RWPE2 (cell line): ENCODE results near the gene TNFSF13B.
"Not testable (repeated sequence)": the region's sequence is repeated elsewhere in the genome, so short reads cannot be mapped to it uniquely, and the experiment has no call there.

Experiments
- ATAC-seq: fragments of 200-7000 bp; cut with Tn5 transposase; 3 replicates; pipeline ENCODE4 v1.9.1; 2021; ENCODE audit warnings: low read depth
- DNase-seq: peaks from one replicate; pipeline ENCODE4 v3.0.0-alpha.2; 2020; ENCODE audit warnings: low spot score
- H3K27ac ChIP-seq: fragments of 450-650 bp; 2 replicates; pipeline ENCODE4 v1.5.1; 2017; ENCODE audit warnings: mild to moderate bottlenecking; ENCODE audit not compliant: poor library complexity, severe bottlenecking
- H3K27me3 ChIP-seq: fragments of 250-450 bp; sonication (Bioruptor Pico); 2 replicates; pipeline ENCODE4 v1.5.1; 2021; ENCODE audit warnings: mild to moderate bottlenecking, moderate library complexity; ENCODE audit not compliant: insufficient read depth, poor library complexity, severe bottlenecking
- H3K36me3 ChIP-seq: fragments of 250-450 bp; sonication (Bioruptor Pico); 2 replicates; pipeline ENCODE4 v1.5.1; 2020; ENCODE audit warnings: low read depth, mild to moderate bottlenecking, moderate library complexity
- H3K4me1 ChIP-seq: fragments of 250-450 bp; sonication (Bioruptor Pico); 2 replicates; pipeline ENCODE4 v1.5.1; 2021; ENCODE audit warnings: mild to moderate bottlenecking, moderate library complexity; ENCODE audit not compliant: insufficient read depth, poor library complexity, severe bottlenecking
- H3K4me3 ChIP-seq: fragments of 250-450 bp; sonication (Bioruptor Pico); 2 replicates; pipeline ENCODE4 v1.5.1; 2021; ENCODE audit warnings: mild to moderate bottlenecking, moderate library complexity; ENCODE audit not compliant: severe bottlenecking
- H3K9me3 ChIP-seq: fragments of 250-450 bp; sonication (Bioruptor Pico); 2 replicates; pipeline ENCODE4 v1.5.1; 2021; ENCODE audit warnings: mild to moderate bottlenecking, moderate library complexity; ENCODE audit not compliant: severe bottlenecking
- TF ChIP-seq, protein P1 (sequence below): fragments of 450-650 bp; IDR thresholded peaks from one replicate; pipeline ENCODE4 v1.5.1; 2017; ENCODE audit warnings: mild to moderate bottlenecking, moderate library complexity; ENCODE audit not compliant: poor library complexity, severe bottlenecking

Gene TNFSF13B

DNA sequence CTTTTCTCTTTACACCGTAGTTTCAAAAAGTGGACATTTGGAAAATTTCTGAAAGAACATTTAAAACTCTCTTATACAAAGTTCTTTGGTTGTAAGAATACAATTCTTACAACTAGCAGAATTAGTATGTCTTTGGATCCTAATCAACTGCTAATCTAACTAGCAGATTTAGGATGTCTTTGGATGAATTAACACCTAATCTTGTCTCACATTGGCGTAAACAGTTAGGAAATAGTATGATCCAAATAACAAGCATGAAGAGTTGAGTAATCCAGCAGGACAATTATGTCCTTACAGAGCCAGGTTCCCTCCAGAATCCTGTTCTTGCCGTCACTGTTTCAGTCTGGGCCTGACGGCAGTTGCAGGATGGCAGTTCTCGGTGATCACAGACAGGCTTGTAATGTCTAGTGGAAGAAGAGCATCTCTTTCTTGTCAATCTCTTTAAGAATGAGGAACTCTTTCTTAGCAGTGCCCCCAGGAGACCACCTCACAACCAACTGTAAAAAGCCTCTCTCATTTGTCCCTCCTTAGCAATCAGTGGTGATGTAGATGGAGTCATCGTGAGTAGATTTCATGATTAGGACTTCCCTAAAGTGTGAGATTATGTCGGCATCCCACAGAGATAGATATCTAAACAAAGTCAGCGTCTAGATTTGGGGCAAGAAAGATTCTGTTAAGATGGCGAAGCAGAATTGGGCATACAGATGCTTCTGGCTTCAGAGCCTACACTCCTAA is 5.7 kb upstream of the TNFSF13B start:
- no peaks in the 10 kb centered on the region for H3K9me3 ChIP-seq
- H3K4me3 ChIP-seq = no peak overlapping the region
- DNase-seq (no peak), ATAC-seq (no peak)
- H3K36me3 ChIP-seq = no peaks in the 10 kb centered on the region
- H3K4me1 ChIP-seq = no peaks in the 10 kb centered on the region
- H3K27ac ChIP-seq = no peak overlapping the region
- no peaks in the 10 kb centered on the region for H3K27me3 ChIP-seq
- TF ChIP-seq, protein P1, sequence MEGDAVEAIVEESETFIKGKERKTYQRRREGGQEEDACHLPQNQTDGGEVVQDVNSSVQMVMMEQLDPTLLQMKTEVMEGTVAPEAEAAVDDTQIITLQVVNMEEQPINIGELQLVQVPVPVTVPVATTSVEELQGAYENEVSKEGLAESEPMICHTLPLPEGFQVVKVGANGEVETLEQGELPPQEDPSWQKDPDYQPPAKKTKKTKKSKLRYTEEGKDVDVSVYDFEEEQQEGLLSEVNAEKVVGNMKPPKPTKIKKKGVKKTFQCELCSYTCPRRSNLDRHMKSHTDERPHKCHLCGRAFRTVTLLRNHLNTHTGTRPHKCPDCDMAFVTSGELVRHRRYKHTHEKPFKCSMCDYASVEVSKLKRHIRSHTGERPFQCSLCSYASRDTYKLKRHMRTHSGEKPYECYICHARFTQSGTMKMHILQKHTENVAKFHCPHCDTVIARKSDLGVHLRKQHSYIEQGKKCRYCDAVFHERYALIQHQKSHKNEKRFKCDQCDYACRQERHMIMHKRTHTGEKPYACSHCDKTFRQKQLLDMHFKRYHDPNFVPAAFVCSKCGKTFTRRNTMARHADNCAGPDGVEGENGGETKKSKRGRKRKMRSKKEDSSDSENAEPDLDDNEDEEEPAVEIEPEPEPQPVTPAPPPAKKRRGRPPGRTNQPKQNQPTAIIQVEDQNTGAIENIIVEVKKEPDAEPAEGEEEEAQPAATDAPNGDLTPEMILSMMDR = no peak

GRCh38 chr13:108266321-108266990 is 3.1 kb upstream of the TNFSF13B start:
- H3K9me3 ChIP-seq = no peaks in the 10 kb centered on the region
- TF ChIP-seq, protein P1 = no peak
- DNase-seq (no peak), ATAC-seq (no peak)
- H3K36me3 ChIP-seq = no peaks in the 10 kb centered on the region
- H3K4me3 ChIP-seq = no peak overlapping the region
- H3K27me3 ChIP-seq = no peaks in the 10 kb centered on the region
- H3K27ac ChIP-seq = no peak overlapping the region
- no peaks in the 10 kb centered on the region for H3K4me1 ChIP-seq

DNA sequence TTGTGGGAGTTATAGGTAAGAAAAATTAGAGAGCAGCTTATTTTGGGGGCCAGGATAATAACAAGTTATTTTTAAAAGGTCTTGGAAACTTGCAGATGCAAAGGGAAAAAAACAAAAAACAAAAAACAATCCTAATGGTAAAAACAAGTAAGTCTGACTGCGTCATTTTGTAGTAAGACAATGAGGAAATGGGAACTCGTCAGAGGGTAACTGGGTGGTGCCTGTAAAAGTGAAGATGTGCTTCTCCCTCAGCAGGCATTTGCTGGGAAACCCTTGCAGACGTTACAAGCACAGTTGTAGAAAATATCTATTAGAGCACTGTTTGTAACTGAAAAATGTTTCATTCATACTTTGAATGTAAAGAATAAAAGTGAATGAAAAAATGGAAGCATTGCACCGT is 2.2 kb upstream of the TNFSF13B start:
- Histone ChIP-seq H3K36me3 (no peaks in the 10 kb centered on the region), H3K27me3 (no peaks in the 10 kb centered on the region), H3K27ac (no peak overlapping the region), H3K9me3 (no peaks in the 10 kb centered on the region), H3K4me3 (no peak overlapping the region), H3K4me1 (no peaks in the 10 kb centered on the region)
- DNase-seq (no peak), ATAC-seq (no peak)
- TF ChIP-seq, protein P1 = no peak

DNA sequence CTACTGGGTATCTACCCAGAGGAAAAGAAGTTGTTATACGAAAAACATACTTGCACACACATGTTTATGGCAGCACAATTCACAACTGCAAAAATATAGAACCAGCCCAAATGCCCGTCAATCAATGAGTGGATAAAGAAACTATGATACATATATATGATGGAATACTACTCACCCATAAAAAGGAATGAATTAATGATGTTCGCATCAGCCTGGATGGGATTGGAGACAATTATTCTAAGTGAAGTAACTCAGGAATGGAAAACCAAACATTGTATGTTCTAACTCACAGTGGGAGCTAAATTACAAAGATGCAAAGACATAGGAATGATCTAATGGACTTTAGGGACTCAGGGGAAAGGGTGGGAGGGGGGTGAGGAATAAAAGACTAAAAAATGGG is 1.7 kb upstream of the TNFSF13B start:
- ATAC-seq, H3K4me1 ChIP-seq, H3K27me3 ChIP-seq, H3K36me3 ChIP-seq, DNase-seq, H3K9me3 ChIP-seq, H3K4me3 ChIP-seq, H3K27ac ChIP-seq: not testable (repeated sequence)

- H3K36me3 ChIP-seq = no peaks in the 10 kb centered on the region
- DNase-seq (no peak), ATAC-seq (peak; percentile 17; the same call in 1 of the 3 replicates)
- H3K27me3 ChIP-seq = no peaks in the 10 kb centered on the region
- TF ChIP-seq, protein P1 = no peak
- no peaks in the 10 kb centered on the region for H3K4me1 ChIP-seq
- H3K9me3 ChIP-seq = no peaks in the 10 kb centered on the region
- no peak overlapping the region for H3K27ac ChIP-seq
- no peak overlapping the region for H3K4me3 ChIP-seq
Measured at GRCh38 chr13:108268466-108269112, 929 bp upstream of the TNFSF13B start.
